ELF-1 (cell line): ENCODE measurements around the gene USP35.
"Not testable (repeated sequence)": the region's sequence is repeated elsewhere in the genome, so short reads cannot be mapped to it uniquely, and the experiment has no call there.

Experiments
- DNase-seq: peaks from one replicate; pipeline ENCODE4 v3.0.0-alpha.2; 2016; ENCODE audit warnings: low read depth, low spot score

Gene USP35

DNA sequence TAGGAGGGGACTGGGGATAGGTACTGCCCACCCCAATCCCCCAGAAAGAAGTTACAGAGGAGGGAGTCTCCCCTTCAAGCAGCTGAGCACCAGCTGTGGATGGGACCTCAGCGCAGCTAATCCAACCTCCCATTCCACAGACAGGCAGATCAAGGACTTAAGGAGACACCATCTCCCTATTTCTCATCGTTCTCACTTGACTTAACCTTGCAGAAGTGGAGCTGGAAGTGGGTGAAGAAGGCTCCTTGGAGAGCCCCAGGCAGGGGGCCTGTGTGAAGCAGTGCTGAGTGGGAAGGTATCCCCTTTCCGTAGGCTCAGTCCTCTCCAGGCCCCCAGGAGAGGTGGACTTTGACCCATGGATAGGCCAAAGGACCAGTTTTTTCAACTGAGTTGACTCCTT, 27.3 kb downstream of the USP35 start:
- DNase-seq = no peak

DNA sequence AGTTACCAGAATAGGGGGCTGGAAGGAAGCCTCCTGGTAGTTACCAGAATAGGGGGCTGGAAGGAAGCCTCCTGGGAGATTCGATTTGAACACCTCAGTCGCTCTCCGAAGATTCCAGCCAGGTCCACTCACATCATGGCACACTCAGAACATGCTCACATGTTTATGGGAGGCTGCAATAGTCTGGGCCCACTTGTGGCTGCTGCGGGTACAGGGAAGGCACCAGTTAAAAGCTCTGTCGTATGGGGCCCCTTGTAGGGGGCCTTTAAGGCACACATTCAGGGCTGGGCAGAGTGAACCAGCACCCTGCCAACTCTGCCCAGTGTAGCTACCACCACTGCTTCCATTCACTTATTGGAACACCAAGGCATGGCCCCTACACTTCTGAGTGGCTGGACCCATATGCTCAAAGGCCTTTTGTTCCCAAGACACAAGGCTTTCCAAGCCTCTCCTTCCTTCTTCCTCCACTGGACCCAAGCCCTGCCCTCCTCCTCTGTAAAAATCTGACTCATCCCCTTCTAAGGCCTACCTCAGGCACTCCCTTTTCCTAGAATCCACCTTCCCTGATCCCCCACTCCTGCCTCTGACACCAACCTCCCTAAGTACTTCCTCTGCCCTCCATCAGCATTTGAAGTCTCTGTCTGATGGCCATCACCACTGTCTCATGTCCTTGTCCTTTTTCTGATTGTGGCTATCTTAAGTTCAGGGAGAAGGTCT, 28.0 kb downstream of the USP35 start:
- DNase-seq = no peak

DNA sequence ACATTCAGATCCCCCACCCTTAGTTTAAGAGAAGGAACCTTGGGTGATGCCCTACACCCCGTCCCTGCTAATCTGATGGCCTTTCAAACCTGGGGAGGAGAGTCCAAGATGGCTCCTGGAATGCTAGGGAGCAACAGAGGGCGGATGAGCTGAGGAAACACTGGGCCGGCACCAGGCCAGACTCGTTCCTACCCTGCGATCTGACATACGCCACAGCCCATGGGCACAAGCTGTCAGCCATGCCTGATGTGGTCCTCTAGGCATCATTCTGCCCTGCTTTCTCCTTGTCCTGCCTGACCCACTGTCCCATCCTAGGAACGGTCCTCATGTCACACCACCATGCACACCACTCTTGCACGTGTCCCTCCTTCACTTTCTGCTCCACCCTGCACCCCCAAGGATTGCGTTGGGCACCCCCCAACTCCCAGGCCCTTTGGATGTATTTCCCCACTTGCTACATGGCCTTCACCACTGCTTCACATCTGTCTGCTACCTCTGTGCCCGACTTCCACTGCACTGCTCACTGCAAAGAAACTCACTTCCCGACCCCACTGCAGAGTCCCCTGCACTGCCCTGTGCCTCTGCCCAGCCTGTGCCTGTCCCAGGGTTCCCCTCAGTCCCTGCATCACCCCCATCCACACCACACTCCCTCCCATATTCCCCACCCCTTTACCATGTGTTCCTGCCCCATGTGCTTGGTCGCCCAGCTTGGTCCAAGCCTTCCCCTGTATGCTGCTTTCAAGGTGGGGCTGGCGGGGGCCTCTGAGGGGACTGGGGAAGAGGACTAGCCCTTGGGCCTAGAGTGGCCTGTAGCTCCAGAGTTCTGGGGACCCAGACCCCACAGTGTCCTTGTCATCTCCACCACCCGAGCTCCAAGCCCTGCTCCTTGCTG, 29.2 kb downstream of the USP35 start:
- no peak for DNase-seq

DNA sequence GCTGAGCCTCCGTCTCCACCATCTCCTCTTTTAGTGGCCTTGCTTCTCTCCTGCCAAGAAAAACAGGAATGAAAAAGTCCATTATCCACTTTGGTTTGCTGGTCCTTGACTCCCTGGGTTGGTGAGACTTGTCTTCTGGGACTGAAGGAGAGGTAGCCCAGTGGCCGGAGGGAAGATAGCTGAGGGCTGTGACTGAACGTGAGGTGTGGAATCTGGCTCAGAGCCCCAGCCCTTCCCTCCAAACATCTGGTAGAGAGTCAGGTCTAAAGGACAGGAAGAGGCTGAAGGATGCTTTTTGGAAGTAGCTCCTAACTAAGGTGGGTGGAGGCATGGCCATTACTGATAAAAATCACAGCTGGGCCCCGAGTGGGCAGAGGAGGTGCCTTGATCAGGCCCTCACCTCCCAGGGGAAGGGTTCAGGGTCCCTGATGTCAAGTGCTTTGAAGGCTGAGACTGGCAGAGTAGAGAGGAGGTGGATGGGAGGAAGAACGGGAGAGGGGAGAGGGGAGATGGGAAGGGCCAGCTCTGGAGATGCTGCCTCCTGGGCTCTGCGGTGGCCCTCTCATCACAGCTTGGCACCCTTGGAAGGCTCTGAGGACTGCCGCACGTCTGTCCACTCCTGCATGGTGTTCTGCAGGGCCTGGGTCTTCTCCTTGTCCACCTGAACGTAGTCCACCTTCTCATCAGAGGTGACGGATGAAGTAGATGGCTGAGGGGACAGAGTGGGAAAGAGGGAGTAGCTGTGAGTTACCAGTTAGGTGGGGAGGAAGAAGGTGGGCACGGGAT, 30.2 kb downstream of the USP35 start:
- DNase-seq = no peak

DNA sequence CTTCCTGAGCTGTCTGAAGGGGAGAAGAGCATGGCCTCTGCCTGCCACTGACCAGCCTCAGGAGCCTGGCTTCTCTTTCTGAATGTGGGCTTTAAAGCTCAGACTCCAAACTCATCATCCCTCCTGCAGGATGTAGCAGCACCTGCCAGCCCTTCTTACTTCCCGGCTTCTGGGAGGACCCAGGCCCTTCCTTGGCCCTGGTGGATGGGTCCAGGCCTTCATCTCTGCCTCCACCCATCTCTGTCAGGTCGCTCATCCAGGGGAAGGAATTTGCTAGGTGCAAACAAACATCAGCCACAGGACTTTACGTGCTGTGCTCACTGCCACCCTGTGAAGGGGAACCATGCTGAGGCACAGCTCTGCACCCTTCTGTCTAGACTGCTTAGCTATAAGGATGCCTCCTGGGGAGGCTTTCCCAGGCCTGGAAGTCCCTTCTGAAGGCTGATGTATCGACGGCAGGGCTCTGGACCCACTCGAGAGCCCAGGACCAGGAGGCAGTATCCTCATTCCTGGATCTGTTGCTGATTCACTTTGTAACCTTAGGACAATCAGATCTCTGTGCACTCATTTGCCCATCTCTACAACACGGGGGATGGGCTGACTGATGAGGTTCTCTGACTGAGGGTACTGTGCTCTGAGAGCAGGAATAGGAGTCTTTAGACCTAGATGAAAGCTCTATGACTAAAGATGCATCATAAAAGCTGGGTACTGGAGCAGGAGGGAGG, 30.9 kb downstream of the USP35 start:
- no peak for DNase-seq

DNA sequence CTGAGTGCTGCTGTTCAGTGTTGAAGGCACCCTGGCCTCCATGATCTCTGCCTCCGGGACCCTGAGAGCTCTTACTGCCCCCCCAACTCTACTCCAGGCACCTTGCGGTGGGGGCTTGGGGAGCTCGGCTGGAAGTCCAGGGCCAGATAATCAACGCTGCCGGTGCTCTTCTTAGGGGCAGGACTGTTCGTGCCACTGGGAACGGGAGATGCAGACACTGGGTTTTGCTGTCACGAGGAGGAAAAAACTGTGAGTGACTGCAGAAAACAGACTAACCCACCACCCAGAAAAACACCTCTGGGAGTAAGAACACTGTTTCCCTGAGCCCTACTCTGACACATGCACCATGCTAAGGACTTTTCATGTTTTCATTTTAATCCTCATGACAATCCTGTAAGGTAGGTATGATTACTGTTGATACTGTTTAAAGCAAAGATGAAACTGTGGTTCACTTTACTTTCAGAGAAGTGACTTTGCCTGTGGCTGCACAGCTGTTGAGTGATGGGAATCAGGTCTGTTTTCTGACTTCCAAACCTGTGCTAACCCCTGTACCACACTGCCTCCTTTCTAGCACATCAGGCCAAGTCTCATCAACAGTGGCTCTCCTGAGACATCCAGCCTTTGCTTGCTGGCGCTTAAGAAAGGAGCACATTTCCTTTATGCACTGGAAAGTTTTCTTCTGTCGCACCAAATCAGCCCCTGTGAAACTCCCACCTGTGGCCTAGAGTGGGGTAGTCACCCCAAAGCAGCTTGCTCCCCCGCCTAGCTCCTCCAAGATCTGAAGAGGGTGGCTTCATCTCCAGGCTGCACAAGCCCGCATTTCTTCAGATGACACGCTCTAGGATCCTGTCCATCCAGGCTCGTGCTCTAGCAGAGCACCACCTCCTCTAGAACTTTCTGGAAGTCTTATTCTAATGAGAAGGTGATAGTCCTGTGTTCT, 31.8 kb downstream of the USP35 start:
- no peak for DNase-seq

DNA sequence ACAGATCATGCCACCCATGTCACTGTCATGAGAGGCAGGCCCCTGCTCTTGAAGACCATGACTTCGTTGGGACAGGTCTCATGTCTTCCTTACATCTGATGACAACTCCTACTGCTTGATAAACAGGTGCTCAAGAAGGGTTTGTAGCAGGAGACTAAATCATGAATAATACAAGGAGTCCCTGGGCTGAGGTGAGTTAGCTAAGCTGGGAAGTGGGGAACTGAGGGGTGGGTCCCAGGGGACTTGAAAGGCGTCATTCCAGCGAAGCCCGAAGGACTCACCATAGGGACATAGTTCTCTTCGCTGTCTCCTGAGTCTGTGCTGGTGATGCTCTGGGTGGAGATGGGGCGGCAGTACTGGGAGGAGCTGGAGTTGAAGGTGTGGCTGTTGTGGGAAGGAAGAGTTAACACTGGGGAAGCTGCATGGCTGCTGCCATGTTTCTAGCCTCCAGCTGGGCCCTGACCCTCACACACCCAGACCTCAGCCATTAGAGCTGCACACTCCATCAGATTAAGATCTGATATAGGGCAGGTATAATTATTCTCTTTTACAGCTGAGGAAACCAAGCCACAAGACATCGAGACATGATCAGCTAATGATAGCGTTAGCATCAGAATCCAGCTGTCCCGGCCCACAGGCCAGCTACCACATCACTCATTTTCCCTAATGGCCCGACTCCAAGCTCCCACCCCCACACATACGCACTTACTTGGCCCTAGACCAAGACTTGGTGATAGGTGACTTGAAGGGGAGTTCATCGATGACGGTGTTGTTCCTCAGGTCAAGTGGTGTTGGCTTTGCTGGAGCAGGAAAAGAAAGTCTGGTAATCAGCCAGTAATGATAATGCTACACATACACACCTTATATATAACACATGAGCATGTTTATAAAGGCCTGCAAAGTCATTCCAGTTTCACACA, 32.9 kb downstream of the USP35 start:
- no peak for DNase-seq

DNA sequence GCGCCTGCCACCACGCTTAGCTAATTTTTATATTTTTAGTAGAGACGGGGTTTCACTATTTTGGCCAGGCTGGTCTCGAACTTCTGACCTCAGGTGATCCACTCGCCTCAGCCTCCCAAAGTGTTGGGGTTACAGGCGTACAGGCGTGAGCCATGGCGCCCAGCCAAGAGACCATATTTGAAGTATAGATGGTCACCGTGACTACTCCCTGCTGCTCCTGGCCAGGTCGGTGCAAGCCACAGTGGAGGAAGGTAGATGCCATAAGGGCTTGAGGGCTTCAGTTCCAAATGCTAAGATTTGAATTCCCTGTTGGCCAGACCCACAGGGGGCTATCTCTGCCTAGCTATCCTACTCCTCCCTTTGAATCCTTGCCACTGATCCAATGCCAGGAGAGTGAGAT, 34.0 kb downstream of the USP35 start:
- not testable (repeated sequence) for DNase-seq

DNA sequence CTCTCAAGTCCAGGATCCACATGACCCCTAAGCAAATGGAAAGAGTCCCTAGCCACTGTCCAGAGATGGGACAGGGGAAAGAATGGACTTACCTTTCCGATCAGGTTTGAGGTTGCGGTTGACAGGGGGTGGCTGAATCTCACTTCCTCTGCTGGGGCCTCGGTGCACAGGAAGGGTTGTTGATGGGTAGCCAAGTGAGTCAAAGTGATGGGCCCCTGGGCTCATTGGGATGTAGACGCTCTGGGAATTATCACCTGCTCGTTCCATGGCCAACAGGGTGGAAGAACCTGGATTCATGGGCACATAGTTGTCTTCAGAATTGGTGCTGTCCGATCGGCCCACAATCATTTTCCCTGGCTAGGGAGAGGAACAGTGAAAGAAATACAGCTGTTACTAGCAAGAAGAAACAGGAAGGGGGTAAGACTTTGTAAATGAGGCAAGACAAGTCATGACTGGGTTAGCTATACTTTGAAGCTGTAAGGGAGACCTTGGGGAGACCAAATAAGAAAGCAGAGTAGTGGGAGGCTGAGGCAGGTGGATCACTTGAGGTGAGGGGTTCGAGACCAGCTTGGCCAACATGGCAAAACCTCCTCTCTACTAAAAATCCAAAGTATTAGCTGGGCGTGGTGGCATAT, 34.7 kb downstream of the USP35 start:
- DNase-seq = no peak

DNA sequence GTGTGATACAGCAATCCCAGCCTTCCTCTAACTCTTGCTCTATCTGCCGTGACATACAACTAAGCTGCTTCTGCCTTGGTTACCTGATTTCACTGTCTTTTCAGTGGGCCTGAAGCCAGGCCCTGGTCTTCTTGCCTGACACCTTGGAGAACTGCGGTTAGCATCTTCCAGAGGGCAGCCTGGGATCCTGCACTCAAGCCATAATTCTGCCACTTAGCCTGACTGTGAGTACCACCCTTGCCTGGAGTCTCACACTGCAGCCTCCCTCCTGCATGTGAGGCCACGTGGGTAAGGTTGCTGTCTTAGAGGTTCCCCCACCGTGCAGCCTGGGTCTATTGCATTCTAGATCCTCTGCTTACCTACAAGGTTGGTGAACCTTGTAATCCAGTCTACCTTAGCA, 35.8 kb downstream of the USP35 start:
- DNase-seq = no peak

DNA sequence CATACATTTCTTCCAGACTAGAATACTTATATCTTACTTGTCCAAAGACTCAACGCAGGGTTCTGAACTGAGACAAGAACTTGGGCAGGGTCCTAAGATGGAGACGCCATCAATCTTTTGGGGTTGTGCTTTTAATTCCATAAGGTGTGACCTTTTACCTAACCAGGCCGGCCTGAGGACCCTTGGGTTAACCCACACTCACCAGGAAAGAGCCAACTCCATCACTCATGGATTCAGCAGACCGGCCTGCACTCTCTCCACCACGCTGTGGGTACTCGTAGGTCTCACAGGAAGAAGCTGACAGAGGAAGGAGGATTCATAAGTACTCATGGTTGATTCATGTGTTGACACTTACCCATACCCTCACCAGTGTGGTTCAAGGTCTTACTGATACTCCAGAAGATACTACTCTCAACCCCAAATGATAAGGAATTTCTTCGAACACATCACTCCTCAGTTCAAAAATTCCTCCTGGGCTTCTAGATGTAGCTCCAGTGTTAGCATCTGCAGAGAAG, 36.2 kb downstream of the USP35 start:
- DNase-seq = no peak

DNA sequence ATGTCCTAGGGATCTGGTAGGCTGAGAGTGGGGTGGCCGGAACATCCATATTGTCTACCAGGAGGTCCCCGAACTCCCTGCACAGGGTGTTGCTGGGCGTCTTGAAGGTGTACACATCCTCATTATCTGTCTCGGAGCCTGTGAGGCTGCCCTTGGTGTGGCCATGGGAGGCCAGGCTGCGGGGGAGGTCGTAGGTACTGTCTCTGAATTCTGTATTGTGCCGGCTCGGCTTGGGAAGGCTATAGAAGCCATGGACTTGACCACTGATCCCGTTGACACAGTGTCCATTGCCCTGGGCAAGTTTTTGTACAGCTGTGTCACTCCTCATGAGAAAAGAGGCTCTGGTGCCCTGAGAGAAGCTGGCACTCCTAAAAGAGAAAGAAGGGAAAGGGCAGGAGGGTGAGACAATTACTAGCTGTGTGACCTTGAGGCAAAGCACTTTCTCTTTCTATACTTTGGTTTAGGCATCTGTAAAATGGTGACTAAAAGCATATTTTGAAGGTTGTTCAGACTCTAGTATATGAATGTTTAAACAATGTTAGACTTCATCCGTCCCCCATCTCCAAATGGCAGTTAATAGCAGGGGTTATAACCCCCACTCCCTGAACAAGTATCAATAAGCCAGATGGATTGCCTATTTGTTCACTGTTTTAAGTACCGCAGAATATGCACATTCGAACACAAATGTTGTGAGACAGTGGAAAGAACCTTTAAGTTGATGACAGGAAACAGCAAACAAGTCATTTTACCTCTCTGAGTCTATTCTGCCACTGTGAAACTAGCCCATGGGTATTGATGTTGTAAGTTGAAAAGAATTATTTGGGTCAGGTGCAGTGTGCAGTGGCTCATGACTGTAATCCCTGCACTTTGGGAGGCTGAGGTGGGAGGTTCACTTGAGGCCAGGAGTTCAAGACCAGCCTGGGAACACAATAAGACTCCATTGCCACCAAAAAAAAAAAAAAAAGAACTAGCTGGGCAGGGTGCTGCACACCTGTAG, 38.3 kb downstream of the USP35 start:
- DNase-seq = no peak

DNA sequence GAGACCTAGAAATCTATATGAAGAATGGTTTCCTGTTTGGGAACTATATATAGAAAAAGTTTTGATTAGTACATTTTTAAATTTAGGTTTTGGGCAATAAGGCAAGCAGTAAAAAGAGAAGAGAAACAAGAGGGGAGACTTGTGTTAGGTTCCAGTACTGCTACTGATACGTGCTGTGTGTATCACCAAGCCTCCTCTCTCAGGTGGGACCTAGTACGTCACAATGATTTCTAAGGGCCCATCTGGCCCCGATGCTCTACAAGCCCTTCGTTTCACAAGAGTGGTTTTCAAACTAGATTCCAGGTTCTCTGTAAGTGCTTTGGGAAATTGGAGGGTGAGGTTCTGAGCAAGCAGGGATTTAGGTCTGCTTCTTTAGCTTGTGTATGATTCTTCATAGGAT, 39.2 kb downstream of the USP35 start:
- no peak for DNase-seq

DNA sequence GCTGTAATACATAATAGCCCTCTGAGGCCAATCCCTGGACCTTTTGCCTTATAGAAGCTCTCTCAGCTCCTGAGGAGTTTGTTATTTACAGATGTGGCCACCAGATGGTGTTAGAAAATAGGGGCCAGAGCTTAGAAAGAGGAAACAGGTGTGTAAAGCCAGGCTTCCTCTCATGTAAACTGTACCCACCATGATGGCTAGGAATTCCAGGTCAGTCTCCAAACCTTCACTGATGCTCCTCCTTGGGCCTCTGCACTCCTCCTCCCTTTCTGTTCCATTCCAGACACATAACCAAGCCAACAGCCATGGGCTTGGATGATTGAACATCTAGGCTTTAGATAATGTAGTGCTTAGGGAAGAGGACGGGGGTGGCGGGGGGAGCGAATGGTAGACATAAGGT, 39.7 kb downstream of the USP35 start:
- DNase-seq = peak; percentile 62

DNA sequence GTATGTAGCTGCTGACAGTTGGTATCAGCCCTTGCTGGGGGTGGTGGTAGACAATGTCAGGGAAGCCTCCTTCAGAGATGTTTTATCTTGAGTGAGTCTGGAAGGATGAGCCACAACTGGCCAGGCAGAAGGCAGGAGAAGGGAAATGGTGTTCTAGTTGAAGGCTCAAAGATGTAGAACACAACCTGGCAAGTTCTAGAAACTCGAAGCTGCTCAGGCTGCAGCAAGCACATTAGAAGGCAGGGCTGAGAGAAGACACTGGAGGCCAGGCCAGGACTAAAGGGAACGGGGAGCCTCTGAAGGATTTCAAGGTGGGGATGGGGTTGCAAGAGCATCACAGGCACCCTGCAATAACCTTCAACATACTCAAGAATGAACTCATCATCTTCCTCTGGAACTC, 40.4 kb downstream of the USP35 start:
- DNase-seq = no peak

DNA sequence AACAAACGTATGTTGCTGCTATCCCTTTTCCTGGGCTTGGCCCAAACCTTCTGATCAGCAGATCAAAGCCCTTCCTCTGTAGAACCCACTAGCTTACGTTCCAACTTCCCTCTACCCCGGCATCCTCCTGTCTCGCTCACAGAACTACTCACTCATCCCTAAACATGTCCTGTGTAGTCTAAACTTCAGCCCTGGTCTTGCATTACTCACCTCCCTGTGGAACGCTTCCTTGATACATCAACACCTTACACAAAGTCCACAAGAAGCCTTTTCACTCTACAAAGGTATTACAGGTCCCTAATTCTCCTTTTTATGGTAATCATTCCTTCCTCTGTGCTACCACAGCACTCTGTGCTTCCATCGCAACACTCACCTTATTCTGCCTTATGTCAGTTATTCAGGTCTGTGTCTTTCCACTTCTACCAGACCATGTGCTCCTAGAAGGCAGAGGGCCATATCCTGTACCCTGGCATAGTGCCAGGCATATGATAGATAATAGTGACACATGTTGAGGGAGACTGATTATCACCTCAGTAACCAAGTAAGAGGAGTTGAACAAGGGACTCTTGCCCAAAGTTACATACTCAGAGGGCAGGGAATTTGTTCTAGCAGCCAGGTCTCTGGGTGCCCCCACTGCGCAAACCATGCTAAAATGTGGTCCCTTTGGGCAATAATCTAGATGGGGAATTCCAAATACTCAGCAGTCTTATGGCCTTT, 41.6 kb downstream of the USP35 start:
- DNase-seq = no peak
